Inferior parietal cortex (tissue), 1 donor: ENCODE data around the gene TMEM59L.

Source experiments
- DNase-seq: peaks from one replicate; pipeline ENCODE4 v3.0.0-alpha.2; 2016; ENCODE audit errors: extremely low spot score

The TMEM59L gene

DNA sequence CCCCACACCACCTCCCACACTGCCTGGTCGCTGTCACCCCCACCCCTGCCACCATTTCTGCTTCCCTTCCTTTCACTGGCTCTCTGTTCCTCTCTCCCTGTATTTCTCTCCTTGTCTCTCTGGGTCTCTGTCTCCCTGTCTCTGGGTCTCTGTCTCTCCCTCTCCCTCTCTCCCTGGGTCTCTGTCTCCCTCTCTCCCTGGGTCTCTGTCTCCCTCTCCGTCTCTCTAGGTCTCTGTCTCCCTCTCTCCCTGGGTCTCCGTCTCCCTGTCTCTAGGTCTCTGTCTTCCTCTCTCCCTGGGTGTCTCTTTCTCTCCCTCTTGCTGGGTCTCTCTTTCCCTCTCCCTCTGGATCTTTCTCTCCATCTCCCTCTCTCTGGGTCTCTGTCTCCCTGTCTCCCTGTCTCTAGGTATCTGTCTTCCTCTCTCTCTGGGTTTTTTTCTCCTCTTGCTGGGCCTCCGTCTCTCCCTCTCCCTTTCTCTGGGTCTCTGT is 45.7 kb downstream of the TMEM59L start:
- DNase-seq = no peak

- DNase-seq = no peak
These were observed 46.8 kb downstream of the TMEM59L start for GRCh38 chr19:18659281-18660050.

- DNase-seq = no peak
These were observed 47.6 kb downstream of the TMEM59L start for GRCh38 chr19:18660051-18660910.

- no peak for DNase-seq
These were observed 48.4 kb downstream of the TMEM59L start for GRCh38 chr19:18660939-18661670.

GRCh38 chr19:18662972-18663732 is 50.5 kb downstream of the TMEM59L start:
- no peak for DNase-seq

- DNase-seq = no peak
These were observed 51.4 kb downstream of the TMEM59L start for GRCh38 chr19:18663940-18664530.

DNA sequence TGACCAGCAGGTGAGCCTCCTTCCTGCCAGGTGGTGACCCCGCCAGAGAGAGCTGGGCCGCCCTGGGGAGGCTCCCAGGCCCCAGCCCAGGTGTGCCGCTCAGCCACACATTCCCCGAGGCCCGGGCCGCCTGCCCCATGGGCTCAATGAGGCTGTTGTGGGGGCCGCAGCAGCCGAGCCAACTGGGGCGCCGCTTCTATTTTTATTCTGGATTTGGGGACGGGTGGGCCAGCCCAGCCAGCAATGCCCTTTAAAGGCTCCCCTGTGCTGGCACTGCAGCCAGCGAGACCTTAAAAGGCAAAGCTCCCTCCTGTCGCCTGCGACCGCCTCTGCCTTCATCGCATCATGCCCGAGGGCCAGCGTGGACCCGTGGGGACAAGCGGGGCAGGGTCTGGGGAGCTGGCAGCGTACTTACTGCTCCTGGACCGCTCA is 53.1 kb downstream of the TMEM59L start:
- no peak for DNase-seq

DNA sequence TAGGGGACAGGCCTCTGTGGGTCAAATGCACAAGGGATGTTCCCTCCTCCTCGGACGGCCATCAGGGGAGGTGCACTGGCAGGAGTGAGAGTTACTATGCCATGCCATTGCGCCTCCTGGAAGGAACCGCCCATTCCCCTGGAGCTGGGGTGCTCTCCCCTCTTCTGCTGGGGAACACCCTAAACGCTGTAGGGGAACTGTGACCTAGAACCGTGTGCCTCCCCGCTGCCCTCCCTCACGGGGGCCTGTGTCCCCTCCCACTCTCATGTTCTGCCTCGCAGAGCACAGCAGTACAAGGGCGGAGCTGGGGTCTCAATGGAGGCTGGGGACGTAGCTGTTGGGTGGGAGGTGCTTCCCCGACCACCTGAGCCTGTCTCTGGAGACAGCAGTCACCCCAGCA is 53.6 kb downstream of the TMEM59L start:
- DNase-seq = no peak

- no peak for DNase-seq
These were observed 54.1 kb downstream of the TMEM59L start for GRCh38 chr19:18666784-18667183.

DNA sequence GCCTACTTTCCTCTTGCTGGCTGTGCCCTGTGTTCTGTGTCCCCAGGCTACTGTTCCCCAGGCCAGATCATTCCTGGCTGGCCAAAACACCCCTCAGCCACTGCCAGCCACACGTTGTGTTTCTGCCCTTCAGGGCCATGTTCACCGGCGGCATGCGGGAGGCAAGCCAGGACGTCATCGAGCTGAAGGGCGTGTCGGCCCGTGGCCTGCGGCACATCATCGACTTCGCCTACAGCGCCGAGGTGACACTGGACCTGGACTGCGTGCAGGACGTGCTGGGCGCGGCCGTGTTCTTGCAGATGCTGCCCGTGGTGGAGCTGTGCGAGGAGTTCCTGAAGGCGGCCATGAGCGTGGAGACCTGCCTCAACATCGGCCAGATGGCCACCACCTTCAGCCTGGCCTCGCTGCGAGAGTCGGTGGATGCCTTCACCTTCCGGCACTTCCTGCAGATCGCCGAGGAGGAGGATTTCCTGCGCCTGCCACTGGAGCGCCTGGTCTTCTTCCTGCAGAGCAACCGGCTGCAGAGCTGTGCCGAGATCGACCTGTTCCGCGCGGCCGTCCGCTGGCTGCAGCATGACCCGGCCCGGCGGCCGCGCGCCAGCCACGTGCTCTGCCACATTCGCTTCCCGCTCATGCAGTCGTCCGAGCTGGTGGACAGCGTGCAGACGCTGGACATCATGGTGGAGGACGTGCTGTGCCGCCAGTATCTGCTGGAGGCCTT is 55.0 kb downstream of the TMEM59L start:
- DNase-seq = no peak

GRCh38 chr19:18668252-18668631 is 55.6 kb downstream of the TMEM59L start:
- no peak for DNase-seq

DNA sequence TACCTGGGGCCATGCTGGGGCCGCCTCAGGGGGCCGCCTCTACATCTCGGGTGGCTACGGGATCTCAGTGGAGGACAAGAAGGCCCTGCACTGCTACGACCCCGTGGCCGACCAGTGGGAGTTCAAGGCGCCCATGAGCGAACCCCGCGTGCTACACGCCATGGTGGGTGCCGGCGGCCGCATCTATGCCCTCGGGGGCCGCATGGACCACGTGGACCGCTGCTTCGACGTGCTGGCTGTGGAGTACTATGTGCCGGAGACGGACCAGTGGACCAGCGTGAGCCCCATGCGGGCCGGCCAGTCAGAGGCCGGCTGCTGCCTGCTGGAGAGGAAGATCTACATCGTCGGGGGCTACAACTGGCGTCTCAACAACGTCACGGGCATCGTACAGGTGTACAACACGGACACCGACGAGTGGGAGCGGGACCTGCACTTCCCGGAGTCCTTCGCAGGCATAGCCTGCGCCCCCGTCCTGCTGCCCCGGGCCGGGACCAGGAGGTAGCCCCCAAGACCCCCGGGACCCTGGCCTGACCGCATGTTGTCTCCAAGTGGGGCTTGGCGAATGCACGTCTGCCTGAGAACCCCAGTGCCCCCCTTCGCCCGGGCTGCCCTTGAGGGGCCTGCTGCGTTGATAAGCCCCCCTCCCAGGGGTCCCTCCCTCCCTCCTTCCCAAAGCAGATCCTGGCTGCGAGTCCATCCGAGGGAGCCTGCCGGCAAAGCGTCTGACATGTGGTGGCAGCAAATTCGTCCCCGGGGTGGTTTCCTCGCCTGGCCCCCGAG is 56.3 kb downstream of the TMEM59L start:
- no peak for DNase-seq

DNA sequence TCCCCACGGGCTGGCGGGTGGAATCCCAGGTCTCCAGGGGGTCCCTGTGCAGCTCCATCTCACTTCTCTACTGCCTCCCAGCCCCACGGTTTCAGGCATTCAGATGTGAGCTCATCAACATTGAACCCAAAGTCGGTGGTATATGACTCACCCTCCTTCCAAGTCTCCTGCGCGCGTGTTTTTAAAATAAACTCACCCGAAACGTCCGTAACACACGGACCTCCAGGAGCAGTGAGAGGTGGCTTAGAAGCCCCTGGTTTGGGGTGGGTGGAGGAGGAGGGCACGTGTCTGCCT is 56.8 kb downstream of the TMEM59L start:
- no peak for DNase-seq

- DNase-seq = no peak
These were observed 57.2 kb downstream of the TMEM59L start for GRCh38 chr19:18669883-18670282.

DNA sequence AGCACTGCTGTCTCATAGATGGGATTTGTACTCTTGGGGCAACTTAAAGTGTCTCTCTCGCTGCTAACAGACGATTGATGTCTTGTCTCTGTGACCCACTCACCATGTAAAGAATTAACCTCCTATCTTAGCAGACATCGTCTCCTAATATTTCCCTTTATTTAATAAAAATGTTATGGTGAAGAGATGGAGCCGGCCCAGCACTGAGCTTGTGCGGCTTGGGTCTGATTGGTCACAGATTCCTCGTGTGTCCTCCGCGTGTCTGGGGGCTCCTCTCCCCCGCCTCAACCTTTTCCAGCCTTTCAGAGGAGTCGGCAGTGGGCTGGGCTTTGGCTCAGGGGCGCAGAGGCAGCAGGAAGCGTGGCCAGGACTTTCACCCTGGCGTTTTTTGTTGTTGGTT is 57.6 kb downstream of the TMEM59L start:
- no peak for DNase-seq
